ENCODE results near the gene TMEM117. TPM values are rescaled to one million over a fixed set of nuclear protein-coding genes. Genes with fewer than 3 reads are reported as not detected.

Gene TMEM117
- total RNA-seq, 2 donors from 2014 or later = 7.3 to 30.8 TPM

GRCh38 chr12:43852744-43853143 is 16.9 kb downstream of the TMEM117 start:
- H3K9me3 ChIP-seq = no peaks in the 10 kb centered on the region
- H3K36me3 ChIP-seq = no peaks in the 10 kb centered on the region
- ATAC-seq (ENCODE audit: insufficient number of reproducible peaks, low FRiP score, low read depth) = no peak
- no peaks in the 10 kb centered on the region for H3K27me3 ChIP-seq (replicated peaks; ENCODE audit: insufficient read depth)
- TF ChIP-seq CTCF (IDR thresholded peaks at IDR 0.05) = no peak
- H3K27ac ChIP-seq = no peak overlapping the region
- DNase-seq (ENCODE audit: low spot score) = no peak
- H3K4me1 ChIP-seq (ENCODE audit: control insufficient read depth in 1 of 2, low read depth in 2 of 2) = no peaks in the 10 kb centered on the region
- no peak overlapping the region for H3K4me3 ChIP-seq

- Histone ChIP-seq H3K36me3 (no peaks in the 10 kb centered on the region), H3K27me3 (replicated peaks; ENCODE audit: insufficient read depth) (no peaks in the 10 kb centered on the region), H3K27ac (no peak overlapping the region), H3K4me3 (no peak overlapping the region), H3K9me3 (no peaks in the 10 kb centered on the region), H3K4me1 (ENCODE audit: control insufficient read depth in 1 of 2, low read depth in 2 of 2) (no peaks in the 10 kb centered on the region)
- ATAC-seq (ENCODE audit: insufficient number of reproducible peaks, low FRiP score, low read depth) (no peak), DNase-seq (ENCODE audit: low spot score) (no peak)
- no peak for TF ChIP-seq CTCF (IDR thresholded peaks at IDR 0.05)
Observed at GRCh38 chr12:43856972-43857371, 21.1 kb downstream of the TMEM117 start.

GRCh38 chr12:43858096-43858495 is 22.2 kb downstream of the TMEM117 start:
- ATAC-seq (ENCODE audit: insufficient number of reproducible peaks, low FRiP score, low read depth) (no peak), DNase-seq (ENCODE audit: low spot score) (no peak)
- no peaks in the 10 kb centered on the region for H3K9me3 ChIP-seq
- no peaks in the 10 kb centered on the region for H3K4me1 ChIP-seq (ENCODE audit: control insufficient read depth in 1 of 2, low read depth in 2 of 2)
- no peak overlapping the region for H3K4me3 ChIP-seq
- H3K27ac ChIP-seq = no peak overlapping the region
- no peaks in the 10 kb centered on the region for H3K27me3 ChIP-seq (replicated peaks; ENCODE audit: insufficient read depth)
- no peak for TF ChIP-seq CTCF (IDR thresholded peaks at IDR 0.05)
- H3K36me3 ChIP-seq = no peaks in the 10 kb centered on the region

- no peak for ATAC-seq (ENCODE audit: insufficient number of reproducible peaks, low FRiP score, low read depth)
- Histone ChIP-seq H3K27me3 (replicated peaks; ENCODE audit: insufficient read depth) (no peaks in the 10 kb centered on the region), H3K36me3 (no peaks in the 10 kb centered on the region), H3K4me1 (ENCODE audit: control insufficient read depth in 1 of 2, low read depth in 2 of 2) (no peaks in the 10 kb centered on the region), H3K4me3 (no peak overlapping the region), H3K27ac (no peak overlapping the region), H3K9me3 (no peaks in the 10 kb centered on the region)
- DNase-seq (ENCODE audit: low spot score) = no peak
- TF ChIP-seq CTCF (IDR thresholded peaks at IDR 0.05) = no peak
Observed at GRCh38 chr12:43858991-43859390, 23.1 kb downstream of the TMEM117 start.

GRCh38 chr12:43861015-43861839 is 25.3 kb downstream of the TMEM117 start:
- no peak for DNase-seq (ENCODE audit: low spot score)
- Histone ChIP-seq H3K4me3 (no peak overlapping the region), H3K36me3 (no peaks in the 10 kb centered on the region), H3K9me3 (no peaks in the 10 kb centered on the region), H3K27ac (no peak overlapping the region), H3K27me3 (replicated peaks; ENCODE audit: insufficient read depth) (no peaks in the 10 kb centered on the region), H3K4me1 (ENCODE audit: control insufficient read depth in 1 of 2, low read depth in 2 of 2) (no peaks in the 10 kb centered on the region)
- ATAC-seq (ENCODE audit: insufficient number of reproducible peaks, low FRiP score, low read depth) = no peak
- TF ChIP-seq CTCF (IDR thresholded peaks at IDR 0.05) = no peak
